Cardiac fibroblast (primary cell): ENCODE results near the gene LSAMP.

Experiments used
- DNase-seq, 2 donors: peaks; one replicate each; pipeline versions ENCODE4 v3.0.0 to v3.0.0-alpha.2; 2010; ENCODE audit warnings: low read depth in 2 of 2
- H3K4me3 ChIP-seq, 2 donors: replicated peaks in 1 of 2; 1 replicate in 1 of 2; 2 replicates in 1 of 2; pipeline ENCODE4 v1.5.1; 2011; ENCODE audit warnings: low read depth in 2 of 2, low read length in 2 of 2, mild to moderate bottlenecking in 2 of 2, moderate library complexity in 1 of 2
- CTCF ChIP-seq: IDR thresholded peaks from one replicate; pipeline ENCODE4 v1.5.1; 2011; ENCODE audit warnings: low read depth, mild to moderate bottlenecking, low read length, inconsistent platforms

The LSAMP gene

GRCh38 chr3:116028157-116028556 is 417.1 kb downstream of the LSAMP start:
- no peak overlapping the region for H3K4me3 ChIP-seq
- DNase-seq = no peak
- no peak for TF ChIP-seq CTCF

GRCh38 chr3:116020989-116021388 is 424.3 kb downstream of the LSAMP start:
- TF ChIP-seq CTCF = no peak
- DNase-seq = no peak
- H3K4me3 ChIP-seq = no peak overlapping the region

GRCh38 chr3:116020495-116020894 is 424.8 kb downstream of the LSAMP start:
- H3K4me3 ChIP-seq = no peak overlapping the region

GRCh38 chr3:116019254-116019763 is 426.0 kb downstream of the LSAMP start:
- no peak for DNase-seq

More at GRCh38 chr3:116020495-116020894, 424.8 kb downstream of the LSAMP start:
- DNase-seq = peak in 1 of 2 donors; percentile 14
- no peak for TF ChIP-seq CTCF

GRCh38 chr3:116018646-116019045 is 426.6 kb downstream of the LSAMP start:
- DNase-seq = no peak
- no peak overlapping the region for H3K4me3 ChIP-seq
- TF ChIP-seq CTCF = no peak

More at GRCh38 chr3:116019254-116019763, 426.0 kb downstream of the LSAMP start:
- no peak for TF ChIP-seq CTCF
- no peak overlapping the region for H3K4me3 ChIP-seq

DNA sequence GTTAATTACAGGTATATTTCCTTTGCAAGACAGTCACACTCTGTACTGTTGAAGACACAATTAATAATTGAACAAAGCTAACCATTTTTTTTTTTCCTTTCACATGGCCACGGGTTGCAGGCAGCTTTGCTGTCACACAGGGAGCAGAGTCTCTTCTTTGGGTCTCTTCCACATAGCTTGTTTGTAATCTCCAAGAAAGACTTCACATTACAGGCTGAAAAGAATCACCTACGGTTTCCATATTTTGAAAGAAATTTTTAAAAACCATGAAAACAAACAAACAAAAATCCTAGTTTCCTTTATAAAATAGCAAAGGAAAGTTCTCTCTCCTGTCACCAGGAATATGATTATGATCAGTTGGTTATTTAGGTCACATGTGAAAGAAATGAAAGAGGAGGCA is 429.4 kb downstream of the LSAMP start:
- DNase-seq = no peak
- no peak overlapping the region for H3K4me3 ChIP-seq
- no peak for TF ChIP-seq CTCF

- TF ChIP-seq CTCF = no peak
- no peak overlapping the region for H3K4me3 ChIP-seq
- peak in 1 of 2 donors; percentile 41 for DNase-seq
Measured at GRCh38 chr3:116007000-116007399, 438.3 kb downstream of the LSAMP start.
